K562 (cell line): ENCODE data around the gene RPS2. TPM values are rescaled to one million over a fixed set of nuclear protein-coding genes. Genes with fewer than 3 reads are reported as not detected.

Source experiments
- CBX3 ChIP-seq, 2 experiments: IDR thresholded peaks; 1 replicate in 1 of 2; 2 replicates in 1 of 2; pipeline ENCODE4 v1.6.1; 2012; ENCODE audit warnings: inconsistent platforms in 2 of 2, low read length in 2 of 2, borderline replicate concordance in 1 of 2, control low read depth in 1 of 2
- ELF2 ChIP-seq: fragments of 250-450 bp; sonication (Bioruptor Pico); IDR thresholded peaks from 2 replicates; pipeline ENCODE4 v1.5.0; 2021; ENCODE audit warnings: mild to moderate bottlenecking
- KLF1 ChIP-seq: fragments of 450-650 bp; IDR thresholded peaks from 2 replicates; pipeline ENCODE4 v1.6.1; 2016; ENCODE audit warnings: missing genetic modification characterization, missing compliant biosample characterization
- SIN3A ChIP-seq, 2 experiments: fragments of 150-350 bp in 1 of 2; IDR thresholded peaks; 2 replicates each; pipeline ENCODE4 v1.6.1; 2011 to 2016; ENCODE audit warnings: borderline replicate concordance in 2 of 2, low read depth in 2 of 2, low read length in 2 of 2, mild to moderate bottlenecking in 2 of 2, moderate library complexity in 2 of 2; ENCODE audit not compliant: control insufficient read depth in 1 of 2
- SIRT6 ChIP-seq: IDR thresholded peaks from one replicate; pipeline ENCODE4 v1.6.1; 2012; ENCODE audit warnings: low read depth, mild to moderate bottlenecking, control low read depth, inconsistent platforms, low read length, moderate library complexity
- TAF1 ChIP-seq: IDR thresholded peaks from 2 replicates; pipeline ENCODE4 v1.6.1; 2011; ENCODE audit warnings: mild to moderate bottlenecking, low read length, moderate library complexity; ENCODE audit not compliant: insufficient read depth, control insufficient read depth, severe bottlenecking; ENCODE audit errors: extremely low read depth
- ZNF717 ChIP-seq: fragments of 250-450 bp; sonication (Bioruptor Pico); IDR thresholded peaks from 2 replicates; pipeline ENCODE4 v1.5.0; 2021
- polyA plus RNA-seq, 8 experiments: library from polyadenylated mRNA; depleted of rRNA in 4 of 8; stranded (reverse) in 5 of 8; unstranded in 3 of 8; fragments of >200 nt; fragmentation: Nextera tagmentation in 2 of 8; fragmentation: Illumina TruSeq in 1 of 8; extraction: Ambion mirVana in 2 of 8; extraction: Trizol in 1 of 8; gene quantifications; 2 replicates each; pipeline versions ENCODE4 v1.2.1 to v1.2.3, GENCODE V29; 2011 to 2014; ENCODE audit warnings: inconsistent platforms in 1 of 8, missing spikeins in 1 of 8
- total RNA-seq, 7 experiments: library from RNA; depleted of rRNA in 6 of 7; stranded (reverse); fragments of >200 nt in 6 of 7; fragmentation: Illumina TruSeq in 2 of 7; extraction: Trizol in 2 of 7; gene quantifications; 2 replicates each; pipeline versions ENCODE4 v1.2.1 to v1.2.3, GENCODE V29; 2011 to 2021; ENCODE audit warnings: low replicate concordance in 1 of 7

Gene RPS2
- total and polyA plus RNA-seq, 9 of the 15 experiments (the other 6 are each of a cell fraction or from before 2014, with no cell fraction given): 834 to 4,794 (median 3,793) TPM

GRCh38 chr16:1960665-1961630 is 3.7 kb downstream of the RPS2 start (continued):
- peak; percentile 97 for TF ChIP-seq SIRT6
- peak in 1 of 2 experiments; percentile 0; a peak in 1 of 3 replicates for TF ChIP-seq CBX3 (IDR thresholded peaks at IDR 0.05; ENCODE audit: borderline replicate concordance in 1 of 2, low read length in 2 of 2)
- 0 out of 2 replicates have a peak, but pooled peaks have one; percentile 23 for TF ChIP-seq KLF1 (tag)
- peak; percentile 85; the same call in 1 of the 2 replicates for TF ChIP-seq ZNF717 (CRISPR knock-in tag)
- peak in 1 of 2 experiments; percentile 78; a peak in 2 of 4 replicates for TF ChIP-seq SIN3A (IDR thresholded peaks at IDR 0.05; ENCODE audit: borderline replicate concordance in 2 of 2, control insufficient read depth in 1 of 2, low read depth in 2 of 2, low read length in 2 of 2)
- peak; percentile 29; the same call in 1 of the 2 replicates for TF ChIP-seq ELF2
- TF ChIP-seq TAF1: peak; percentile 18
- TF ChIP-seq, all 486 proteins: peak for 109
